ENCODE data around the gene KSR1.
"Not testable (repeated sequence)": the region's sequence is repeated elsewhere in the genome, so short reads cannot be mapped to it uniquely, and the experiment has no call there.

KSR1 gene

DNA sequence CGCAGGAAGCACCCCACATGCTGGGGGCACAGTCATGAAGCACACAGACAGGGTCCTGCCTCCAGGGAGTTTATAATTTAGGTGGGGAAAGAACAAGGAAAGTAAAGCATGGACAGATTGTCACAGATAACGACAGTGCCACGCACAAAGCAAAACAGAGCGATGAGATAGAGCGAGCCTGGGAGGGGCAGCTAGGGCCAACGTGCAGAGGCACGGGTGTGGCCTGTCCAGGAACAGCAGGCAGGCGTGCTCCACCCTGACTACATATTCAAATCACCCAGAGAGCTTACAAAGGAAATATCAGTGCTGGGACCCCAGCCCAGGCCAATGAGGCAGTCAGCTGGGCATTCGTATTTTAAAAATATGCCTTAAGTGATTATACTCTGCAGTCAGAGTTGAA lies 191.5 kb downstream of the KSR1 start:
- DNase-seq = no peak

- not testable (repeated sequence) for DNase-seq
These were observed 192.9 kb downstream of the KSR1 start for GRCh38 chr17:27649111-27649571.

DNA sequence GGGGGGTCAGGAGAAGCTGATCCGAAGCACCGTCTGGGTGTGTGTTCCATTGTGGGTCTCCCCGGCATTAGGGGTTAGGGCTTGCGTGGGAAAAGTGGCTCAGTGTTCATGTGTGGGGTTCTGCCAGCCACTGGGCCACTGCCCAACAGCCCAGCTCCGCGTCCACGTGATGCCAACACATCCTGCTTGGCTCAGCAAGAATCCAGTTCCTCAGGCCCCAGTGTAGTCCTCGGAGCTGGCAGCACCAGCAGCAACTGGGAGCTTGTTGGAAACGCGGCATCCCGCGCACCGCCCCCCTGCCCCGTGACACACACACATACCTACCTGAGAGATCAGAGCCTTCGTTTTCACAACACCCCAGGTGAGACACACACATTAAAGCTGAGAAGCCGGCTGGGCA lies 193.7 kb downstream of the KSR1 start:
- no peak for DNase-seq

GRCh38 chr17:27650836-27651235 lies 194.6 kb downstream of the KSR1 start:
- no peak for DNase-seq

- DNase-seq = peak; percentile 33
These were observed 195.4 kb downstream of the KSR1 start for GRCh38 chr17:27651411-27652345.

GRCh38 chr17:27653449-27653971 lies 197.3 kb downstream of the KSR1 start:
- DNase-seq = not testable (repeated sequence)

DNA sequence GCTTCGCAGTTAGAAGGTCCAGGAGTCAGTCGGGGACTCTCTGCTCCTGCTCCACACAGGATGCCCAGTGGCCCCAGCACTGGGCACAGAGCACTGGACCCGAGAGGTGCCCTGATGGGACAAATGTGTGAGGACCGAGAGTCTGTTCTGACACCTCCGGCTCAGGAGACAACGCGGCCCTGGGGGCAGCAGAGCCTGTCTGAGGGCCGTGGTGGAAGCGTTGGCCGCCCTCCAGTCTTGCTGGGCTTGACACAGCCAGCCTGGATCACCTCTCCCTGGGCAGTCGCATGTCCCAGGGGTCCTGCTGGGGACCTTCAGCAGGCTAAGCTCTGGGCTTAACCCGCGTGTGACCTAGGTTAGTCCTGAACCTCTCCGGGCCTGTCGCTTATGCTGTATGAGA lies 197.9 kb downstream of the KSR1 start:
- DNase-seq = no peak

DNA sequence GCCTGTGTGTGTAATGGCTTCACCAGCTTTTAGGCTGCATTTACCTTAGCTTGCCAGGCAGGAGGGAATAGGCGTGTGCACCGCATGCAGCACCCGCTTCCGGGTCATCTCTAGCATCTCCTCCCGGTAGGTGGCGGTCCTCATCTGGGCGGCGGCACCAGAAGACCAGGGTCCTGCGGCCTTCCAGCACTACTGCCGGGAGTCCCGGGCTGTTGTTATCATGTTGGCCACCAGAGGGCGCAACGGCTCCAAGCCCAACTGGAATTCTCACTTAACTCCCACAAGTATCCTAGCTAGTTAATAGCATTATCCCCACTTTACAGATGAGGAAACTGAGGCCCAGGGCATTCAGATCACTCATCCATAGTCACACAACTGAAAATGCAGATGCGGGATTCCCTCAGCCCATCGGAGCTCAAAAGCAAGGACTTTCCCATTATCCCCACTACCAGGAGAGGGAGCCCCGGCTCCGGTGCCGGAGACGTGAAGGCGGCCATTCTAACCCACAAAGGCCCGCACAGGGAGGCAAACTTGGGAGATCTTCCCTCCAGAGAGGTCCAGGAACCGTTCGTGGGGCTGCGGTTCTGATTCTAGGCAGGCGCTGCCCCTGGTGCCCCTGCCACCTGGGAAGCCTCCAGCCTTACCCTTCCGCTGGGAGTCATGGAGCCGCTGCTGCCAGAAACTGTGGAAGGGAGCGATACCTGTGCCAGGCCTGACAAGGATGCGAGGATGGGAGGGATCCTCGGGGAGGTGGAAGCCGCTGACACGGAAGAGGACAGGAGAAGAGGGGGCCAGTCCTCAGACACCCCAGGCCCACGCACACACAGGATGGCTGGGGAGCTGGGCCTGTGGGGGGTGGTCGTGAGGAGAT lies 198.6 kb downstream of the KSR1 start:
- DNase-seq = peak; percentile 47

- DNase-seq = not testable (repeated sequence)
These were observed 199.4 kb downstream of the KSR1 start for GRCh38 chr17:27655525-27656111.

GRCh38 chr17:27656620-27657019 lies 200.4 kb downstream of the KSR1 start:
- not testable (repeated sequence) for DNase-seq

DNA sequence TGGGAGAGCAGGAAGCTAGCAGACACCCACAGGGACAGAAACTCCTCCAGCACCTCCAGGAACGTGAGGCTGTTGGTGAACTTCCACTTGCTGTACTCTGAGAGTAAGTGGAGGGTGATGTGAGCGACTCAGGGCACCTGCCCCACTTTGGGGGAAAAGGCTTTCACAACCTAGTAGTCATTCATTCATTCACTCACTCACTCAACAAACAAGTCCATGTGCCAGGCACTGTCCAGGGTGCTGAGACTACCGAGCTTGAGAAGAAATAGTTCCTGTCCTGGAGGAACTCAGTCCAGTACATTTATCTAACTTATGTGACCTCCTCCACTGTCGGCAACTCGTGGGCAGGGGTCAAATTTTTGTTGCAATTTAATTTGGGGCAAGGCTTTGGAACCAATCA lies 201.4 kb downstream of the KSR1 start:
- no peak for DNase-seq

- DNase-seq = no peak
These were observed 203.4 kb downstream of the KSR1 start for GRCh38 chr17:27659683-27660082.

GRCh38 chr17:27660436-27660835 lies 204.2 kb downstream of the KSR1 start:
- no peak for DNase-seq

DNA sequence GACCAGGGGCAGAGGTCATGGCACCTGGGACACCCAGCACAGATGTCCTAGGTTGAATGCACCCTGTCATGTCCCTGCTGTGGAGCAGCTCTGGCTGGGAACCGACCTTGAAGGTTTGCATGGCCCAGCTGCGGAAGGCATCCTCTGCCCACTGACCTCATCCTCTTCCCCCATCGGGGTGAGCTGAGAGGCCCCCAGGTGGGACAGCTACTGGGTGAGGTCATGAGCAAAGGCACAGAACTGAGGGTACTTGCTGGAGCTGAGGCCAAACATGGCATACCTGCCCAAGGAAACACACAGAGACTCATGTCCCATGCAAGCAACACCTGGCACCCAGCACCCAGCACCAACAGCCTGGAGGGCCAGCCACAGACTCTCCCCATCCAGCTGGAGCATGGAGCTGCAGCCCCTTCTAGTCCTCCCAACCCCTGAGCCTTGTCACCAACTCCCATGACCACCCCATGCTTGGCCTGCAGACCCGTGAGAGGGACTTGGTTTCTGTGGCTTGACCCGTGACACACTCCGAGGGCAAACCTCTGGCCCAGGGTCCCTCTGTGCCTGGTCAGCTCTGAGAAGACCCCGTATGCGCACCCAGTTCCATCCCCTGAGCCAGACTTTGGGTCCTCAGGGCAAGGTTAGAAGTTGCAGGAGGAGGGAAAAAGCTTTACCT lies 207.8 kb downstream of the KSR1 start:
- DNase-seq = no peak

- DNase-seq = no peak
These were observed 208.3 kb downstream of the KSR1 start for GRCh38 chr17:27664606-27664965.

- no peak for DNase-seq
These were observed 209.3 kb downstream of the KSR1 start for GRCh38 chr17:27665549-27665948.

GRCh38 chr17:27666270-27666669 lies 210.0 kb downstream of the KSR1 start:
- DNase-seq = not testable (repeated sequence)

- no peak for DNase-seq
These were observed 210.7 kb downstream of the KSR1 start for GRCh38 chr17:27666831-27667560.

DNA sequence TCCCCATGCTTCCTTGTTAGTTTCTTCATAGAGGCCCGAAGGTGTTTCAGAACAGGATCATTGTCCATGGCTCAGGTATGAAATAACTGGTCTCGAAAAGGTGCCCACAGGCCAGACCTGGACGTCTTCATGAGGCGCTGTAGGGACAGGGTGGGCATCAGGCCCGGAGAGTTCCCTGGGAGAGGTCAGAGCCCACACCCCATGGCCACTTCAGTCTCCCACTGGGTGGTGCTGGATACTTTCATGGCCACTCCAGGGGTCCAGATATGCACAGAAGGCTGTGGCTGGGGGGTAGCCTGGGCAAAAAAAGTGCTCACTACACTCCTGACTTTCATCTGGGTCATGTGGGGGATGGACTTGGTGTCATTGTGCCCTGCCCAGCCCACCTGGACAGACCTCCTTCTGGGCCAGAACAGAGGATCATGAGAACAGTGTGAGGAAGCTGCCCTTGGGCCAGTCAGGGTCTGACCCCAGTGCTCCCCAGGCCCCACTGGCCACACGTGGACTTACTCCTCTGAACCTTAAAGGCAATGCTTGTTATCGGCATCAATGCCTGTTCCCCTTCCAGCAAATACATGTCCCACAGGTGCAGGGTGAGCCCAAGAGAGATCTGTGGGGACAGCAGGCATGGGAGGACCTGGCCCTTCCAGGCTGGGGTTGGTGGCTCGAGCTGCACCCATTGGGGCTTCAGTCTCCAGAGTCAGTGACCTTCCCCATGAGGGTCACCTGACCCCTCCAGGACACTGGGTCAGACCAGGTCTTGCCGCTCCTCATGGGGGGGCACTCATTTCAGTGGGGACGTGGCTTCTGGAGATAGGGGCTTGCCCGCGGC lies 211.6 kb downstream of the KSR1 start:
- no peak for DNase-seq

GRCh38 chr17:27668488-27668823 lies 212.2 kb downstream of the KSR1 start:
- no peak for DNase-seq

DNA sequence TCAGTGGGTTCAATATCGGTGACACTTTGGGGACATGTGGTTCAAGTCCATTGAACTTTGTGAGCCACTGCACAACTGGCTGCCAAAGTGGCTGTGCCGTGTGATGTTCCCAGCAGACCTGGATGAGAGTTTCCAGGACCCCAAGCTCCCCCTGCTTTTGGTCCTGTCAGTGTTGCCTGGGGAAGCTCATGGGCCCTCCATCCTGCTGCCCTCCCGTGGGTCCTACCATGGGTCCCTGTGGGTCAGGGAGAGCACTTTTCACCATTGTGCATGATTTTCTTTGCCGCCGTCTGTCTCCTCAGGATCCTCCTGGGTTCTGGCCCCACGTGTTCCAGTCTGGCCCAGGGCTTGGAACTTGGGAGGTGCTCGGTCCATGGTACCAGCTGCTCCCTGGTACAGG lies 212.9 kb downstream of the KSR1 start:
- no peak for DNase-seq

All from T1000 (cell line).